ENCODE measurements around the gene USP36.
A peak's percentile ranks its signal among the peaks of the same experiment; 100 is the strongest.
"Not testable (repeated sequence)": the region's sequence is repeated elsewhere in the genome, so short reads cannot be mapped to it uniquely, and the experiment has no call there.

Gene USP36

GRCh38 chr17:78761789-78762406 lies 78.7 kb downstream of the USP36 start:
- DNase-seq, result no peak

GRCh38 chr17:78759969-78760352 lies 80.7 kb downstream of the USP36 start:
- DNase-seq, result peak; percentile 30

- DNase-seq, result peak; percentile 58
Observed at GRCh38 chr17:78759203-78759968, 81.2 kb downstream of the USP36 start.

- no peak for DNase-seq
Observed at GRCh38 chr17:78753316-78754250, 87.0 kb downstream of the USP36 start.

- no peak for DNase-seq
Observed at GRCh38 chr17:78751447-78752161, 89.0 kb downstream of the USP36 start.

- DNase-seq, result not testable (repeated sequence)
Observed at GRCh38 chr17:78751000-78751399, 89.6 kb downstream of the USP36 start.

GRCh38 chr17:78748730-78749317 lies 91.8 kb downstream of the USP36 start:
- no peak for DNase-seq

GRCh38 chr17:78748048-78748729 lies 92.4 kb downstream of the USP36 start:
- DNase-seq, result no peak

- DNase-seq, result no peak
Observed at GRCh38 chr17:78747488-78747887, 93.1 kb downstream of the USP36 start.

GRCh38 chr17:78746949-78747269 lies 93.7 kb downstream of the USP36 start:
- no peak for DNase-seq

GRCh38 chr17:78746263-78746948 lies 94.2 kb downstream of the USP36 start:
- no peak for DNase-seq
